ENCODE results near the gene C10orf143. TPM values are rescaled to one million over a fixed set of nuclear protein-coding genes. Genes with fewer than 3 reads are reported as not detected.

Gene C10orf143
- total RNA-seq, 1 donor from 2014 or later, result 1.6 TPM

- Histone ChIP-seq H3K9ac (no peak overlapping the region), H3K79me2 (ENCODE audit: low read depth) (no peaks in the 10 kb centered on the region), H3K27ac (no peak overlapping the region), H3K4me3 (no peak overlapping the region), H2AFZ (replicated peaks) (no peak overlapping the region), H3K36me3 (no peaks in the 10 kb centered on the region), H3K4me1 (no peaks in the 10 kb centered on the region), H3K4me2 (no peak overlapping the region), H3F3A (ENCODE audit: low read depth) (no peaks in the 10 kb centered on the region), H3K27me3 (no peaks in the 10 kb centered on the region), H4K20me1 (ENCODE audit: low read depth) (no peaks in the 10 kb centered on the region), H3K9me3 (ENCODE audit: low read depth) (peaks cover 3% of the 10 kb centered on the region)
- H3K4me1 Mint-ChIP-seq, result no peaks in the 10 kb centered on the region
- no peak for DNase-seq (ENCODE audit: low spot score)
- H3K27ac Mint-ChIP-seq, result no peak overlapping the region
- H3K4me3 Mint-ChIP-seq, result no peak overlapping the region
- no peaks in the 10 kb centered on the region for H3K36me3 Mint-ChIP-seq
- H3K9me3 Mint-ChIP-seq, result peaks cover 11% of the 10 kb centered on the region
- peaks cover 17% of the 10 kb centered on the region for H3K27me3 Mint-ChIP-seq (ENCODE audit: insufficient read depth, low read depth)
- TF ChIP-seq EZH2 (IDR thresholded peaks at IDR 0.05) (no peak), CTCF (IDR thresholded peaks at IDR 0.05) (no peak), EZH2phosphoT487 (IDR thresholded peaks at IDR 0.05) (no peak)
Observed at GRCh38 chr10:130049987-130050386, 60.6 kb downstream of the C10orf143 start.

- TF ChIP-seq EZH2 (IDR thresholded peaks at IDR 0.05), result no peak
- no peak for TF ChIP-seq CTCF (IDR thresholded peaks at IDR 0.05)
- no peak for TF ChIP-seq EZH2phosphoT487 (IDR thresholded peaks at IDR 0.05)
- no peaks in the 10 kb centered on the region for H3K36me3 Mint-ChIP-seq
Observed at GRCh38 chr10:130049244-130049643, 61.4 kb downstream of the C10orf143 start.

GRCh38 chr10:130048081-130048480 lies 62.5 kb downstream of the C10orf143 start:
- no peaks in the 10 kb centered on the region for H3K4me1 ChIP-seq
- H3K36me3 ChIP-seq, result no peaks in the 10 kb centered on the region
- H3K4me2 ChIP-seq, result no peak overlapping the region
- H4K20me1 ChIP-seq (ENCODE audit: low read depth), result no peaks in the 10 kb centered on the region
- H3K9ac ChIP-seq, result no peak overlapping the region
- Mint-ChIP-seq H3K4me1 (no peaks in the 10 kb centered on the region), H3K9me3 (no peaks in the 10 kb centered on the region), H3K36me3 (no peaks in the 10 kb centered on the region), H3K4me3 (no peak overlapping the region), H3K27me3 (ENCODE audit: insufficient read depth, low read depth) (peaks cover 18% of the 10 kb centered on the region), H3K27ac (no peak overlapping the region)
- H3K27ac ChIP-seq, result no peak overlapping the region
- DNase-seq (ENCODE audit: low spot score), result no peak
- no peaks in the 10 kb centered on the region for H3K79me2 ChIP-seq (ENCODE audit: low read depth)
- TF ChIP-seq EZH2 (IDR thresholded peaks at IDR 0.05) (no peak), EZH2phosphoT487 (IDR thresholded peaks at IDR 0.05) (no peak)
- no peak overlapping the region for H3K4me3 ChIP-seq
- no peaks in the 10 kb centered on the region for H3F3A ChIP-seq (ENCODE audit: low read depth)
- H3K9me3 ChIP-seq (ENCODE audit: low read depth), result no peaks in the 10 kb centered on the region
- H3K27me3 ChIP-seq, result no peaks in the 10 kb centered on the region
- H2AFZ ChIP-seq (replicated peaks), result no peak overlapping the region

More at GRCh38 chr10:130049244-130049643, 61.4 kb downstream of the C10orf143 start:
- H3K36me3 ChIP-seq, result no peaks in the 10 kb centered on the region
- H3K79me2 ChIP-seq (ENCODE audit: low read depth), result no peaks in the 10 kb centered on the region
- peaks cover 17% of the 10 kb centered on the region for H3K27me3 Mint-ChIP-seq (ENCODE audit: insufficient read depth, low read depth)
- H3K9me3 ChIP-seq (ENCODE audit: low read depth), result no peaks in the 10 kb centered on the region
- H3K4me1 Mint-ChIP-seq, result no peaks in the 10 kb centered on the region
- H3K9me3 Mint-ChIP-seq, result peaks cover 4% of the 10 kb centered on the region
- H2AFZ ChIP-seq (replicated peaks), result no peak overlapping the region
- no peak overlapping the region for H3K27ac ChIP-seq
- H3K27me3 ChIP-seq, result no peaks in the 10 kb centered on the region
- H3F3A ChIP-seq (ENCODE audit: low read depth), result no peaks in the 10 kb centered on the region
- H3K4me2 ChIP-seq, result no peak overlapping the region
- H3K9ac ChIP-seq, result no peak overlapping the region
- H3K4me3 Mint-ChIP-seq, result no peak overlapping the region
- H3K4me3 ChIP-seq, result no peak overlapping the region
- H3K4me1 ChIP-seq, result no peaks in the 10 kb centered on the region
- H4K20me1 ChIP-seq (ENCODE audit: low read depth), result no peaks in the 10 kb centered on the region
- DNase-seq (ENCODE audit: low spot score), result no peak
- no peak overlapping the region for H3K27ac Mint-ChIP-seq

- no peak overlapping the region for H3K4me2 ChIP-seq
- no peak overlapping the region for H3K4me3 ChIP-seq
- H3K27ac ChIP-seq, result no peak overlapping the region
- no peaks in the 10 kb centered on the region for H3F3A ChIP-seq (ENCODE audit: low read depth)
- no peaks in the 10 kb centered on the region for H3K36me3 ChIP-seq
- no peaks in the 10 kb centered on the region for H3K9me3 ChIP-seq (ENCODE audit: low read depth)
- no peaks in the 10 kb centered on the region for H3K79me2 ChIP-seq (ENCODE audit: low read depth)
- no peaks in the 10 kb centered on the region for H3K36me3 Mint-ChIP-seq
- TF ChIP-seq CTCF (IDR thresholded peaks at IDR 0.05) (no peak), EZH2 (IDR thresholded peaks at IDR 0.05) (no peak), EZH2phosphoT487 (IDR thresholded peaks at IDR 0.05) (no peak)
- H3K4me1 Mint-ChIP-seq, result no peaks in the 10 kb centered on the region
- no peak overlapping the region for H3K4me3 Mint-ChIP-seq
- H3K27ac Mint-ChIP-seq, result no peak overlapping the region
- no peaks in the 10 kb centered on the region for H3K9me3 Mint-ChIP-seq
- no peaks in the 10 kb centered on the region for H3K27me3 ChIP-seq
- no peak overlapping the region for H3K9ac ChIP-seq
- no peaks in the 10 kb centered on the region for H4K20me1 ChIP-seq (ENCODE audit: low read depth)
- no peaks in the 10 kb centered on the region for H3K4me1 ChIP-seq
- no peak for DNase-seq (ENCODE audit: low spot score)
- peaks cover 19% of the 10 kb centered on the region for H3K27me3 Mint-ChIP-seq (ENCODE audit: insufficient read depth, low read depth)
- no peak overlapping the region for H2AFZ ChIP-seq (replicated peaks)
Observed at GRCh38 chr10:130047336-130047735, 63.3 kb downstream of the C10orf143 start.
